Activated naive CD8-positive, alpha-beta T cell treated with anti-CD3 and anti-CD28 coated beads for 36 hours (primary cell): ENCODE measurements around the gene ZBTB7A. TPM values are rescaled to one million over a fixed set of nuclear protein-coding genes. Genes with fewer than 3 reads are reported as not detected.
A peak's percentile ranks its signal among the peaks of the same experiment; 100 is the strongest.
"Not testable (repeated sequence)": the region's sequence is repeated elsewhere in the genome, so short reads cannot be mapped to it uniquely, and the experiment has no call there.

Experiments
- DNase-seq: peaks from one replicate; pipeline ENCODE4 v3.0.0; 2021
- H3K27ac Mint-ChIP-seq: one replicate; pipeline ENCODE4 v1.8.0; 2022; ENCODE audit warnings: mild to moderate bottlenecking, moderate library complexity, mixed read lengths
- H3K27me3 Mint-ChIP-seq: one replicate; pipeline ENCODE4 v1.8.0; 2022; ENCODE audit warnings: mild to moderate bottlenecking, mixed read lengths
- H3K36me3 Mint-ChIP-seq: one replicate; pipeline ENCODE4 v1.8.0; 2021; ENCODE audit warnings: mild to moderate bottlenecking, mixed read lengths
- H3K4me1 Mint-ChIP-seq: one replicate; pipeline ENCODE4 v1.8.0; 2021; ENCODE audit warnings: mixed read lengths
- H3K4me3 Mint-ChIP-seq: one replicate; pipeline ENCODE4 v1.8.0; 2022; ENCODE audit warnings: mild to moderate bottlenecking, moderate library complexity, mixed read lengths
- H3K9me3 Mint-ChIP-seq: one replicate; pipeline ENCODE4 v1.8.0; 2022; ENCODE audit warnings: mixed read lengths
- total RNA-seq, 2 experiments: library from RNA; stranded (reverse); gene quantifications; one replicate each; pipeline ENCODE4 v1.2.3, GENCODE V29; 2021

Gene ZBTB7A
- total RNA-seq, 2 experiments from 2014 or later, result 34.9 to 35.9 TPM

DNA sequence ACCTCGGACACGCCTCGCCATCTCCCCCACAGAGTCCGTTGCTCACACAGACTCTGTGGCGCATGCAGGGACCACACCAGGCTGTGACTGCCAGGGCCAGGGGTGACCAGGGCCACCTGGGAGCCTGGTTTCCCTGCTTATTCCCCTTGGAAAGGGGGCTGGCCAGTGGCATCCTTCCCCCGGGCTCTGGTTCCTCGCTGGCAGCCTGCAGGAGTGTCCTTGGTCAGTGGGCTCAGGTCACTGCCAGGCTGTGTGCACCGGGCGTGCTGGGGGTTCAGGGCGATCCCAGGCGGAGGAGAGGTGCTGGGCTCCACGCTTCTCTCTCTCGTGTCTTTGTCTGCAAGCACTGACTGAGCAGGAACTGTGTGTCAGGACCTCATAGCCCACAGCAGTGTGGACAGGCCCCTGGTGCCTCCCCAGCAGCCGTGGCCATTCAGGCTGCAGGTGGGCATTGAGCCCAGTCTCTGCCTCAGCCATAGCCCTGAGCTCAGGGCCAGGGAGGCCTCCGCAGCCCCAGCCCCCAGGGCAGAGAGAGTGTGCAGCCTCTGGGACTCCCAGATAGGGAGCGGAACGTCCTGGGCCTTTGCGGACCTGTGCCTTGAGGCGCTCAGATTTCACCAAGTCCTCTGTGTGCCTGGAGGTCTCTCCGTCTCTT, 52.7 kb downstream of the ZBTB7A start:
- Mint-ChIP-seq H3K4me3 (no peak overlapping the region), H3K4me1 (peaks cover 14% of the 10 kb centered on the region), H3K27ac (no peak overlapping the region), H3K36me3 (no peaks in the 10 kb centered on the region), H3K27me3 (no peaks in the 10 kb centered on the region), H3K9me3 (no peaks in the 10 kb centered on the region)
- no peak for DNase-seq

DNA sequence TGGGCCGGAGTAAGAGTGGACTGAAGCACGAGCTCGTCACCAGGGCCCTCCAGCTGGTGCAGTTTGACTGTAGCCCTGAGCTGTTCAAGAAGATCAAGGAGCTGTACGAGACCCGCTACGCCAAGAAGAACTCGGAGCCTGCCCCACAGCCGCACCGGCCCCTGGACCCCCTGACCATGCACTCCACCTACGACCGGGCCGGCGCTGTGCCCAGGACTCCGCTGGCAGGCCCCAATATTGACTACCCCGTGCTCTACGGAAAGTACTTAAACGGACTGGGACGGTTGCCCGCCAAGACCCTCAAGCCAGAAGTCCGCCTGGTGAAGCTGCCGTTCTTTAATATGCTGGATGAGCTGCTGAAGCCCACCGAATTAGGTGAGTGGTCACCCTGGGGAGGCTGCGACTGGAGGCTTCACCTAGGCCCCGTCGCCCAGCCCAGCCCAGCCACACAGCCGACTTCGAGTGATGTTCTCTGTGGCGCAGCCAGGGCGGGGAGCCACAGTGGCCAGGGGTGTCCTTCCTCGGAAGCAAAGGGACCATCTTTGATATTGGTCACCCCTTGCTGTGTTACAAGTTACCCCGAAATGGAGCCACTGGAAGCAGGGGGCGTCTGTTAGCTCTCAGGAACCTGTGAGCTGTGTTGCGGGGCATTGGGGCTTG, 53.6 kb downstream of the ZBTB7A start:
- no peaks in the 10 kb centered on the region for H3K36me3 Mint-ChIP-seq
- no peak for DNase-seq
- no peaks in the 10 kb centered on the region for H3K27me3 Mint-ChIP-seq
- no peak overlapping the region for H3K4me3 Mint-ChIP-seq
- H3K4me1 Mint-ChIP-seq, result peaks cover 20% of the 10 kb centered on the region
- H3K9me3 Mint-ChIP-seq, result no peaks in the 10 kb centered on the region
- no peak overlapping the region for H3K27ac Mint-ChIP-seq

DNA sequence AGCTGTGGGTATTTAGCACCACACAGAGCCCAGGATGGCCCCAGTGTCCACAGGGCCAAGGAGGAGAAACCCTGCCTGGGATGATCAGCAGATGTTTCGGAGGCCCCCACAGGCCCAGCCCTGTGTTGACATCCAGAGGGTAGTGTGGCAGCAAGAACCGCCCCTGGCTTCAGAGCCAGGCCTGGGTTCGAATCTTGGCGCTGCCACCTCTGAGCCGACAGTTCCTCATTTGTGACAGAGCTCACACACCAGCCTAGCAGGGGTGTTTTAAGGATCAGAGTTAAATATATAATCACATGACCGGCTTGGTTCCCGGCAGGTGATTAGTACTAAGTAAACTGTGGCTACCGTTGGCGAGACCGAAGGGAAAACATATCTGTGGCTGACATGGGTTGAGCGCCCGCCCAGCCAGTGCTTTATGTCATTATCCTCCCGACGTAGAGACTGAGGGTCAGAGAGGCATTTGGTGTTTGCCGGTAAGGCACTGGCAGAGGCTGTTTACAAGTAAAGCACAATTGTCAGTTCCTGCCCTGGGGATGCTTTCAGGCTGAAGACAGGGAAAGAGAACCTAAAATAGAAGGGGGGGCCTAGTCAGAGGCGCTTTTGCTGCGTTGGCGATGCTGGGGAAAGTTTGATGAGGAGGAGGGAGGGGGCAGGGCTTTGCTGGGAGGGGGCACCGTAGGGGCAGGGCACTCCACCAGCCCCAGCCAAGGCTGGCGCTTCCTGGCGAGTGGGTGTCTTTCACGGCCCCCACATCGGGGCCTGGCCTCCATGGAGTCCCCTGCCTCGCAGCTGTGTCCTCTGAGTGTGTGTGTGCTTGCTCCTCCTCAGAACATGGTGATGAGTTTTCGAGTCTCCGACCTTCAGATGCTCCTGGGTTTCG, 54.4 kb downstream of the ZBTB7A start:
- no peak overlapping the region for H3K4me3 Mint-ChIP-seq
- no peaks in the 10 kb centered on the region for H3K9me3 Mint-ChIP-seq
- no peaks in the 10 kb centered on the region for H3K36me3 Mint-ChIP-seq
- no peak overlapping the region for H3K27ac Mint-ChIP-seq
- H3K27me3 Mint-ChIP-seq, result no peaks in the 10 kb centered on the region
- no peak for DNase-seq
- H3K4me1 Mint-ChIP-seq, result peaks cover 20% of the 10 kb centered on the region

DNA sequence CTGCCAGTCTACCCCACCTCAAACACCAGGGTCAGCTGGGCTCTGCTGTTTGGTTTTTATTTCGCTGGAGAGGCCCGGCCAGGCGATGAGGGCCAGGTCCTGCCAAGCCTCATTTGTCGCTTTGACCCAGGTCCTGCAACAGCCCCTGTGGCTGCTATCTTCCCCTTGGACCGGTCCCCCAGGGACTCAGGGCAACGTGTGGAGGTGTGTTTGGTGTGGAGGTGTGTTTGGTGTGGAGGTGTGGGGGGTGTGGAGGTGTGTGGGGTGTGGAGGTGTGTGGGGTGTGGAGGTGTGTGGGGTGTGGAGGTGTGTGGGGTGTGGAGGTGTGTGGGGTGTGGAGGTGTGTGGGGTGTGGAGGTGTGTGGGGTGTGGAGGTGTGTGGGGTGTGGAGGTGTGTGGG, 55.3 kb downstream of the ZBTB7A start:
- H3K36me3 Mint-ChIP-seq, H3K4me3 Mint-ChIP-seq, H3K27ac Mint-ChIP-seq, H3K27me3 Mint-ChIP-seq, H3K9me3 Mint-ChIP-seq, DNase-seq: not testable (repeated sequence)
- H3K4me1 Mint-ChIP-seq, result peaks cover 20% of the 10 kb centered on the region

DNA sequence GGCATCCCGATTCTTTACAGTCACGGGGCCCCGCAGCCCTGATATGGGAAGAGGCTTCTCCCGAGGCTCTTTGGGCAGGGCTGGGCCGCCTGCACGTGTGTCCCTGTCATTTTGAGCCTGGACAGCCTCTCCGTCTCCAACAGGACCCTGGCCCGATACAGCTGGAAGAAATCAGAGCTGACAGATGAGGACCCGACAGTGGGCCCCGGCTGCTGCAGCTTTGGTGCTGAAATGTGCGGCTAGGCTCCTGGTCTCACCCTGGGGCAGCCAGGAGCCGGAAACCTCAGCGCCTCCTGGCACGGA, 55.9 kb downstream of the ZBTB7A start:
- Mint-ChIP-seq H3K4me1 (peaks cover 20% of the 10 kb centered on the region), H3K36me3 (no peaks in the 10 kb centered on the region), H3K9me3 (no peaks in the 10 kb centered on the region), H3K27me3 (no peaks in the 10 kb centered on the region), H3K27ac (no peak overlapping the region), H3K4me3 (no peak overlapping the region)
- no peak for DNase-seq

DNA sequence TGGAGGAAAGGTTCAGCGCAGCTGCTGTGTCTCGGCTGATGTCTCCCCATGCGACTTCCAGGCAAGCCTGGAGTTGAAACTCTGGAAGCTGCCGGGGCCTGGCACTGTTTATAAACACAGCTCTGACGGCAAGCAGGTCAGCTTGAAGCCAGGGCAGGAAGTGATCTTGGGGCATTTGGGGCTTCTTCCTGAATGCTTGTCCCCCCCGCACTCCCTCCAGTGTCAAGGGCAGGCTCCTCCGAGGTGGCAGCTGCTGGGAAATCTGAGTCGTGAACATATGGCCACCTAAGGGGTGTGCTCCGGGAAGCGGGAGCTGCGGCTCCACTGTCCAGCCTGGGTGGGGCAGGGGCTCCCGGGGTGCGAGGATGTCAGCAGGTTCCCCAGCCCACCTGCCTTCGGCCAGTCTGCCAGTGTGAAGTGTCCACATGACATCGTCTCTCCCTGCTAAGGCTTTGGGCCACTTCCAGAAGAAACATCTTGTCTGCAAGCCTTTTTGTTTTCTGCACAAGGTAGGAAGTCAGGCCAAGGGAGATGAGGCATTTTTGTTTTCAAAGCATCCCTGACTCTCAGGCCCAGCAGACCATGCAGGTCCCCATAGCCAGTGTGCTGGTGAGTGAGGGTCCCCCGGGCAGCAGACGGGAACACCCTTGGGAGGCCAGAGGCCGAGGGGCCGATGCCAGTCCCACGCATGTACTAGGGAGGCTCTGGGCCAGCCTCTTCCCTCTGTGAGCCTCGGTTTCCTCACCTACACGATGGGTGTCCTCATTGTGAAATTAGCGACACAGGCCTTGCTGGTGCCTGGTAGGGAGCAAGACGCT, 56.5 kb downstream of the ZBTB7A start:
- Mint-ChIP-seq H3K27ac (no peak overlapping the region), H3K36me3 (no peaks in the 10 kb centered on the region), H3K4me1 (peaks cover 20% of the 10 kb centered on the region), H3K4me3 (no peak overlapping the region), H3K9me3 (no peaks in the 10 kb centered on the region), H3K27me3 (no peaks in the 10 kb centered on the region)
- no peak for DNase-seq

DNA sequence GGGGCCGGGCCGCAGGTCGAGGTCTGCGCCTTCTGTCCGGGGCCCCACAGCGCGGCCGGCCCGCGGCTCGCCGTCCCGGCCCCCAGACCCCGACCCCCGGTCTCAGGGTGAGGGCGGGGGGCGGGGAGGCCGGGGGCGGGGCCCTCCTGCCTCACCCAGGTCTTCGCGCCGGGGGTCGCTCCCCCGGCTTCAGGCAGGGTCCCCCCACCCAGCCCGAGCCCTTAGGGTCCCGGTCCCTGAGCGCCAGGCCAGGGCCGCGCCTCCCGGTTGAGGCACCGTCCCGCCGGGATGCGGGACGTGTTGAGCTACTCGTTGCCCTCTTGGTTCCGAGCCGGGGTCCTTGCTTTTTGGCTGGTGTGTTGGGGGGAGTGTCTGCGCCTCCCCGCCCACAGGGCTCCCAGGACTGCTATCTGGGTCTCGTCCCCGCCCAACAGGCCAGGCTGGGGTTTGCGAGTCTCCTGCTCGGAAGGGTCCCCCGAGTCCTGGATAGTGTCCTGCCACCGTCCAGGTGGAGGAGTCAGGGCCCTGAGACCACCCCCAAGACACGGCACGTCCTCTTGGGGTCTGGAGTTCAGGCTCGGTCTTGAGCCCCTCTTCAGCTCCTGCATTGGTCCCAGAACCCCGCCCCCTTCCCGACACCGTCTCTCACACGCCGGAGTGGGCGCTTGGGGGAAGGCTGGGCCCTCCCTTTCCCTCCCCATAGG, 58.7 kb downstream of the ZBTB7A start:
- H3K4me3 Mint-ChIP-seq, result peak overlapping the region; percentile 83
- no peaks in the 10 kb centered on the region for H3K27me3 Mint-ChIP-seq

DNA sequence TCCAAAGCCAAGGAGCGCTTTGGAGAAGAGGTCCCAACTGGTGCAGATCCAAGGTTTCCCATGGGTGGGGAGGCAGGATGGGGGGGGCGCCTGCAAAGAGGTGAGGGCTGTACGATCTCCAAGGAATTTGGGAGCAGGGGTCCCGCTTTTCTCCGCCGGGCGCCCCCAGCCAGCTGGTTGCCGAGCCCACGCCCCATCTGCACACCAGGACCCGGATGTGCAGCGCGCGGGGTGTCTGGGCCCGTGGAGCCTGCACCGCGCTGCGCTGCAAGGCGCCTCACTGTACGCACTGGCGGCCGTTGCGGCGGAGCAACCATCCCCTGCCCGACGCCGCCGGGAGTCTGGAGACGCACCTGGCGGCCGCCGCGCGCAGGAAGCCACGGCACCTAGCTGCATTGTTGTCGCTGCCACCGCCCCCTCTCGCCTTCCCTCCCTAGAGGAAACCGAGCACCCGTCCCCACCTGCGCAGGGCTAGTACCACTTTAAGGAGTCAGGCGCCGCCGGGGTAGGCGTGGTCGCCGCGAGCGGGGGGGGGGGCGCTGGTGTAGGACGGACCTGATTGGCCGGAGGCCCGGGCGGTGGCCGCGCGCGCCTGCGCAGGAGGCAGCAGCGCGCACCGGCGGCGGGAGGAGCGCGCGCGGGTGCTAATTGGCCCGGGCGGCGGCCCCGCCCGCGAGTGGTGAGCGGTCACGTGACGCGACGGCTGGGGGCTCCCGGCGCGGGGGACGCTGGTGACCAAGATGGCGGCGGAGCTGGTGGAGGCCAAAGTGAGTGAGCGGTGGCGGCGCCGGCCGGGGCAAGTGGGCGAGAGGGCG, 59.5 kb downstream of the ZBTB7A start, which contains the start of gene PIAS4:
TSS of gene PIAS4 (plus strand) at position 716 of the 815 bp plus-strand sequence. CDS start at position 741, 25 bp downstream.
- peak; percentile 97 for DNase-seq
- Mint-ChIP-seq H3K4me1 (peaks cover 18% of the 10 kb centered on the region), H3K9me3 (no peaks in the 10 kb centered on the region), H3K36me3 (no peaks in the 10 kb centered on the region), H3K4me3 (peak within 1 kb of the TSS; percentile 83), H3K27me3 (no peaks in the 10 kb centered on the region), H3K27ac (peak within 1 kb of the TSS; percentile 51)

More for the DNA sequence above, 58.7 kb downstream of the ZBTB7A start:
- peaks cover 20% of the 10 kb centered on the region for H3K4me1 Mint-ChIP-seq
- DNase-seq, result peak; percentile 49
- H3K36me3 Mint-ChIP-seq, result no peaks in the 10 kb centered on the region
- H3K27ac Mint-ChIP-seq, result peak overlapping the region; percentile 51
- H3K9me3 Mint-ChIP-seq, result no peaks in the 10 kb centered on the region

DNA sequence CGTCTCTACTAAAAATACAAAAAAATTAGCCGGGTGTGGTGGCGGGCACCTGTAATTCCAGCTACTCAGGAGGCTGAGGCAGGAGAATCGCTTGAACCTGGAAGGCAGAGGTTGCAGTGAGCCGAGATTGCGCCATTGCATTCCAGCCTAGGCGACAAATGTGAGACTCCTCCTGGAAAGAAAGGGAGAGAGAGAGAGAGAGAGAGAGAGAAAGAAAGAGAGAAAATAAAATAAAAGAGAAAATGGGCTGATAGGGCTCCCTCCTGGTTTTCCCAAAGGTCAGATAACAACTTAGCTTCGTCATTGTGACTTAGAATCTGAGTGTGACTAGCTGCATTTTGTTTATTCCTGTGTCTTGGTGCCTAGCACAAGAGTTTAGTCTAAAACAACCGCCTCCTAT, 61.3 kb downstream of the ZBTB7A start:
- H3K9me3 Mint-ChIP-seq, H3K27ac Mint-ChIP-seq, H3K4me3 Mint-ChIP-seq, DNase-seq, H3K36me3 Mint-ChIP-seq, H3K27me3 Mint-ChIP-seq: not testable (repeated sequence)
- peaks cover 14% of the 10 kb centered on the region for H3K4me1 Mint-ChIP-seq

DNA sequence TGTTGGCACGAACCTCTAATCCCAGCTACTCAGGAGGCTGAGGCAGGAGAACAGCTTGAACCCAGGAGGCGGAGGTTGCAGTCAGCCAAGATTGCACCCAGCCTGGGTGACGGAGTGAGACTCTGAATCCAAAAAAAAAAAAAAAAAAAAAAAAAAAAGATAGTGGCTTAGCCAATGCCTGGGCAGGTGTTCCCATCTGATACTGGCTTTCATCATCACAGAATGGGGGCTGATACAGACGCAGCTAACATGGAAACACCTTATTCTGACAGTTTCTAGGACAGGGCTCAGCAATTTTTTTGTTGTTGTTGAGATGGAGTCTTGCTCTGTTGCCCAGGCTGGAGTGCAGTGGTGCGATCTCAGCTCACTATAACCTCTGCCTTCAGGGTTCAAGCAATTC, 65.9 kb downstream of the ZBTB7A start:
- H3K9me3 Mint-ChIP-seq, H3K36me3 Mint-ChIP-seq, H3K4me1 Mint-ChIP-seq, H3K27me3 Mint-ChIP-seq, DNase-seq, H3K4me3 Mint-ChIP-seq, H3K27ac Mint-ChIP-seq: not testable (repeated sequence)

DNA sequence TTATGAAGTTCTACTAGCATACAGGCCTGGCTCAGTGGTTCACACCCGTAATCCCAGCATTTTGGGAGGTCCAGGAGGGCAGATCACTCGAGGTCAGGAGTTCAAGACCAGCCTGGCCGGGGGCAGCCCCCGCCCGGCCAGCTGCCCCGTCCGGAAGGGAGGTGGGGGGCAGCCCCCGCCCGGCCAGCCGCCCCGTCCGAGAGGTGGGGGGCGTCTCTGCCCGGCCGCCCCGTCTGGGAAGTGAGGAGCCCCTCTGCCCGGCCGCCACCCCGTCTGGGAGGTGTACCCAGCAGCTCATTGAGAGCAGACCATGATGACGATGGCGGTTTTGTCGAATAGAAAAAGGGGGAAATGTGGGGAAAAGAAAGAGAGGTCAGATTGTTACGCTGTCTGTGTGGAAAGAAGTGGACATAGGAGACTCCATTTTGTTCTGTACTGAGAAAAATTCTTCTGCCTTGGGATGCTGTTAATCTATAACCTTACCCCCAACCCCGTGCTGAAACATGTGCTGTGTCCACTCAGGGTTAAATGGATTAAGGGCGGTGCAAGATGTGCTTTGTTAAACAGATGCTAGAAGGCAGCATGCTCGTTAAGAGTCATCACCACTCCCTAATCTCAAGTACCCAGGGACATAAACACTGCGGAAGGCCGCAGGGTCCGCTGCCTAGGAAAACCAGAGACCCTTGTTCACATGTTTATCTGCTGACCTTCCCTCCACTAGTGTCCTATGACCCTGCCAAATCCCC, 67.9 kb downstream of the ZBTB7A start:
- not testable (repeated sequence) for H3K36me3 Mint-ChIP-seq, H3K9me3 Mint-ChIP-seq, H3K4me1 Mint-ChIP-seq, H3K27ac Mint-ChIP-seq, H3K27me3 Mint-ChIP-seq, H3K4me3 Mint-ChIP-seq, DNase-seq

DNA sequence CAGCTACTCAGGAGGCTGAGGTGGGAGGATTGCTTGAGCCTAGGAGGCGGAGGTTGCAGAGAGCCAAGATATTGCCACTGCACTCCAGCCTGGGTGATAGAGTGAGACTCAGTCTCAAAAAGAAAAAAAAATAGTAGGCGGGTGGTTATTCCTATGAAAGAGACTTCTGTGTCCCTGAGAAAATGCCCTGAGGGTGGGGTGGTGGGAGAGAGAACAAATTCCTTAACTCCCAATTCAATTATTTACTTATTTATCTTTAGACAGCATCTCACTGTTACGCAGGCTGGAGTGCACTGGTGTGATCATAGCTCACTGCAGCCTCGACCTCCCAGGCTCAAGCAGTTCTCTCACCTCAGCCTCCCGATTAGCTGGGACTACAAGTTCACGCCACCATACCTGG, 71.1 kb downstream of the ZBTB7A start:
- no peaks in the 10 kb centered on the region for H3K4me1 Mint-ChIP-seq
- H3K36me3 Mint-ChIP-seq, result no peaks in the 10 kb centered on the region
- no peak overlapping the region for H3K27ac Mint-ChIP-seq
- H3K9me3 Mint-ChIP-seq, result peaks cover 3% of the 10 kb centered on the region
- no peak overlapping the region for H3K4me3 Mint-ChIP-seq
- DNase-seq, result no peak
- H3K27me3 Mint-ChIP-seq, result no peaks in the 10 kb centered on the region
